Measurements from ENCODE around the gene PJVK. TPM values are rescaled to one million over a fixed set of nuclear protein-coding genes. Genes with fewer than 3 reads are reported as not detected.
A peak's percentile ranks its signal among the peaks of the same experiment; 100 is the strongest.

PJVK gene
- total RNA-seq, 2 donors from 2014 or later, result 5.5 to 6.3 TPM

GRCh38 chr2:178476477-178476876 lies 25.3 kb downstream of the PJVK start:
- H3K4me3 Mint-ChIP-seq, result no peak overlapping the region
- Histone ChIP-seq H3K4me3 (ENCODE audit: low read length) (no peak overlapping the region), H3K27ac (ENCODE audit: low read depth, low read length) (no peak overlapping the region), H3K36me3 (ENCODE audit: control insufficient read depth, insufficient read depth, low read length) (no peaks in the 10 kb centered on the region), H3K9ac (ENCODE audit: extremely low read depth, low read length, poor library complexity, severe bottlenecking) (no peak overlapping the region), H3K4me1 (ENCODE audit: control insufficient read depth, insufficient read depth, low read length) (no peaks in the 10 kb centered on the region), H3K9me3 (ENCODE audit: control insufficient read depth, low read length) (no peaks in the 10 kb centered on the region), H3K27me3 (ENCODE audit: control insufficient read depth, insufficient read depth, low read length, poor library complexity, severe bottlenecking) (no peaks in the 10 kb centered on the region)
- no peak for TF ChIP-seq CTCF (conservative IDR thresholded peaks at IDR 0.05)
- no peak for DNase-seq
- no peak overlapping the region for H3K27ac Mint-ChIP-seq
- no peaks in the 10 kb centered on the region for H3K36me3 Mint-ChIP-seq (ENCODE audit: low read depth)
- peaks cover 3% of the 10 kb centered on the region for H3K4me1 Mint-ChIP-seq
- H3K27me3 Mint-ChIP-seq (ENCODE audit: insufficient read depth), result peaks cover 3% of the 10 kb centered on the region
- H3K9me3 Mint-ChIP-seq, result no peaks in the 10 kb centered on the region

GRCh38 chr2:178477443-178478129 lies 26.4 kb downstream of the PJVK start:
- H3K9me3 ChIP-seq (ENCODE audit: control insufficient read depth, low read length), result no peaks in the 10 kb centered on the region
- H3K4me3 Mint-ChIP-seq, result peak overlapping the region; percentile 87
- DNase-seq, result no peak
- H3K9me3 Mint-ChIP-seq, result no peaks in the 10 kb centered on the region
- peak overlapping the region; percentile 90 for H3K27ac ChIP-seq (ENCODE audit: low read depth, low read length)
- peaks cover 3% of the 10 kb centered on the region for H3K27me3 Mint-ChIP-seq (ENCODE audit: insufficient read depth)
- H3K36me3 ChIP-seq (ENCODE audit: control insufficient read depth, insufficient read depth, low read length), result no peaks in the 10 kb centered on the region
- WGBS, 2 experiments (ENCODE audit: insufficient coverage in 1 of 2, insufficient read length in 1 of 2), result 70% methylated on average over 2 of the region's 3 CpGs; no CpG with 5 or more reads in 1 of the 2 experiments
- H3K27ac Mint-ChIP-seq, result no peak overlapping the region
- H3K4me1 Mint-ChIP-seq, result peaks cover 13% of the 10 kb centered on the region
- peak overlapping the region; percentile 91 for H3K4me3 ChIP-seq (ENCODE audit: low read length)
- H3K36me3 Mint-ChIP-seq (ENCODE audit: low read depth), result no peaks in the 10 kb centered on the region
- H3K4me1 ChIP-seq (ENCODE audit: control insufficient read depth, insufficient read depth, low read length), result no peaks in the 10 kb centered on the region
- no peaks in the 10 kb centered on the region for H3K27me3 ChIP-seq (ENCODE audit: control insufficient read depth, insufficient read depth, low read length, poor library complexity, severe bottlenecking)
- TF ChIP-seq CTCF (conservative IDR thresholded peaks at IDR 0.05), result no peak
- peak overlapping the region; percentile 83 for H3K9ac ChIP-seq (ENCODE audit: extremely low read depth, low read length, poor library complexity, severe bottlenecking)

GRCh38 chr2:178478130-178478438 lies 26.9 kb downstream of the PJVK start:
- Mint-ChIP-seq H3K27me3 (ENCODE audit: insufficient read depth) (peaks cover 3% of the 10 kb centered on the region), H3K4me3 (peak overlapping the region; percentile 87), H3K36me3 (ENCODE audit: low read depth) (no peaks in the 10 kb centered on the region), H3K4me1 (peaks cover 18% of the 10 kb centered on the region), H3K27ac (peak overlapping the region; percentile 97), H3K9me3 (no peaks in the 10 kb centered on the region)
- Histone ChIP-seq H3K9ac (ENCODE audit: extremely low read depth, low read length, poor library complexity, severe bottlenecking) (peak overlapping the region; percentile 83), H3K4me1 (ENCODE audit: control insufficient read depth, insufficient read depth, low read length) (no peaks in the 10 kb centered on the region), H3K4me3 (ENCODE audit: low read length) (peak overlapping the region; percentile 91), H3K27ac (ENCODE audit: low read depth, low read length) (peak overlapping the region; percentile 90), H3K36me3 (ENCODE audit: control insufficient read depth, insufficient read depth, low read length) (no peaks in the 10 kb centered on the region), H3K27me3 (ENCODE audit: control insufficient read depth, insufficient read depth, low read length, poor library complexity, severe bottlenecking) (no peaks in the 10 kb centered on the region), H3K9me3 (ENCODE audit: control insufficient read depth, low read length) (no peaks in the 10 kb centered on the region)
- TF ChIP-seq CTCF (conservative IDR thresholded peaks at IDR 0.05), result no peak
- WGBS, 2 experiments (ENCODE audit: insufficient coverage in 1 of 2, insufficient read length in 1 of 2), result 10 to 12% methylated on average over 7 to 10 of the region's 10 CpGs
- no peak for DNase-seq

Data from endodermal cell (in vitro differentiated cells).